HepG2 (cell line): ENCODE data around the gene OR13J1. TPM values are rescaled to one million over a fixed set of nuclear protein-coding genes. Genes with fewer than 3 reads are reported as not detected.

Source experiments
- CC2D1A ChIP-seq: sonication (generic); formaldehyde crosslinking; IDR thresholded peaks from 2 replicates; pipeline ENCODE4 v1.8.1; 2023; ENCODE audit warnings: mild to moderate bottlenecking, missing genetic modification reagents
- ELF1 ChIP-seq: sonication (generic); formaldehyde crosslinking; IDR thresholded peaks from 2 replicates; pipeline ENCODE4 v1.4.0; 2020; ENCODE audit warnings: missing genetic modification reagents
- HES4 ChIP-seq: sonication (generic); formaldehyde crosslinking; IDR thresholded peaks from 2 replicates; pipeline ENCODE4 v1.9.0; 2021; ENCODE audit warnings: mild to moderate bottlenecking, missing genetic modification reagents, borderline replicate concordance
- MXI1 ChIP-seq: IDR thresholded peaks from 3 replicates; pipeline ENCODE4 v1.6.1; 2012; ENCODE audit warnings: low read depth, low read length, inconsistent platforms, borderline replicate concordance
- SALL2 ChIP-seq: sonication (generic); formaldehyde crosslinking; IDR thresholded peaks from 2 replicates; pipeline ENCODE4 v1.8.1; 2023; ENCODE audit warnings: mild to moderate bottlenecking, missing genetic modification reagents, inconsistent platforms
- STAG1 ChIP-seq: sonication (generic); formaldehyde crosslinking; IDR thresholded peaks from 2 replicates; pipeline ENCODE4 v1.4.0; 2020; ENCODE audit warnings: missing genetic modification reagents
- TEAD2 ChIP-seq: sonication (generic); formaldehyde crosslinking; IDR thresholded peaks from 2 replicates; pipeline ENCODE4 v1.9.0; 2021; ENCODE audit warnings: missing genetic modification reagents
- YEATS4 ChIP-seq: sonication (generic); formaldehyde crosslinking; IDR thresholded peaks from 2 replicates; pipeline ENCODE4 v1.4.0; 2020; ENCODE audit warnings: missing genetic modification reagents, borderline replicate concordance
- ZFP82 ChIP-seq: sonication (generic); formaldehyde crosslinking; IDR thresholded peaks from 2 replicates; pipeline ENCODE4 v1.5.1; 2020; ENCODE audit warnings: mild to moderate bottlenecking, missing genetic modification reagents, borderline replicate concordance
- ZNF160 ChIP-seq: sonication (generic); formaldehyde crosslinking; IDR thresholded peaks from 2 replicates; pipeline ENCODE4 v1.8.0; 2022; ENCODE audit warnings: mild to moderate bottlenecking, inconsistent platforms, missing genetic modification reagents
- ZNF556 ChIP-seq: sonication (generic); formaldehyde crosslinking; IDR thresholded peaks from 2 replicates; pipeline ENCODE4 v1.4.0; 2020; ENCODE audit warnings: mild to moderate bottlenecking, missing genetic modification reagents, borderline replicate concordance
- ZNF720 ChIP-seq: sonication (generic); formaldehyde crosslinking; IDR thresholded peaks from 2 replicates; pipeline ENCODE4 v1.4.0; 2020; ENCODE audit warnings: missing genetic modification reagents
- polyA plus RNA-seq, 8 experiments: library from polyadenylated mRNA; depleted of rRNA in 3 of 8; stranded (reverse) in 7 of 8; unstranded in 1 of 8; fragments of >200 nt; fragmentation: Illumina TruSeq in 4 of 8; extraction: Trizol in 4 of 8; gene quantifications; 2 replicates each; pipeline versions ENCODE4 v1.2.1 to v1.2.3, GENCODE V29; 2011 to 2016; ENCODE audit warnings: low read depth in 4 of 8, missing spikeins in 1 of 8, mixed read lengths in 1 of 8; ENCODE audit not compliant: insufficient read depth in 1 of 8
- total RNA-seq, 5 experiments: library from RNA; depleted of rRNA; stranded (reverse); fragments of >200 nt; fragmentation: Illumina TruSeq; extraction: Trizol; gene quantifications; 2 replicates each; pipeline ENCODE4 v1.2.3, GENCODE V29; 2016; ENCODE audit warnings: low read depth in 1 of 5
- TF ChIP-seq, protein P1 (sequence below): sonication (generic); formaldehyde crosslinking; IDR thresholded peaks from 2 replicates; pipeline ENCODE4 v1.8.0; 2022; ENCODE audit warnings: missing genetic modification reagents, mild to moderate bottlenecking, inconsistent platforms, borderline replicate concordance
- TF ChIP-seq, protein P2 (sequence below): sonication (generic); formaldehyde crosslinking; IDR thresholded peaks from 2 replicates; pipeline ENCODE4 v1.4.0; 2020; ENCODE audit warnings: missing genetic modification reagents, borderline replicate concordance
- TF ChIP-seq, protein P3 (sequence below): IDR thresholded peaks from 2 replicates; pipeline ENCODE4 v1.6.1; 2016; ENCODE audit warnings: missing compliant biosample characterization, missing genetic modification reagents, borderline replicate concordance
- TF ChIP-seq, protein P4 (sequence below): sonication (generic); formaldehyde crosslinking; IDR thresholded peaks from 2 replicates; pipeline ENCODE4 v1.4.0; 2020; ENCODE audit warnings: missing genetic modification reagents
- TF ChIP-seq, protein P5 (sequence below): sonication (generic); formaldehyde crosslinking; IDR thresholded peaks from 2 replicates; pipeline ENCODE4 v1.4.0; 2020; ENCODE audit warnings: missing genetic modification reagents; ENCODE audit errors: not compliant biosample characterization
- TF ChIP-seq, protein P6 (sequence below): sonication (generic); formaldehyde crosslinking; IDR thresholded peaks from 2 replicates; pipeline ENCODE4 v1.4.0; 2020; ENCODE audit warnings: mild to moderate bottlenecking, missing genetic modification reagents
- TF ChIP-seq, protein P7 (sequence below): sonication (generic); formaldehyde crosslinking; IDR thresholded peaks from 2 replicates; pipeline ENCODE4 v1.4.0; 2020; ENCODE audit warnings: missing genetic modification reagents
- TF ChIP-seq, protein P8 (sequence below): IDR thresholded peaks from 2 replicates; pipeline ENCODE4 v1.6.1; 2012; ENCODE audit warnings: low read depth, low read length, improper control_type of control experiment

The OR13J1 gene
- total and polyA plus RNA-seq, 2 of the 13 experiments (the other 11 are each of a cell fraction or from before 2014, with no cell fraction given) = not detected

DNA sequence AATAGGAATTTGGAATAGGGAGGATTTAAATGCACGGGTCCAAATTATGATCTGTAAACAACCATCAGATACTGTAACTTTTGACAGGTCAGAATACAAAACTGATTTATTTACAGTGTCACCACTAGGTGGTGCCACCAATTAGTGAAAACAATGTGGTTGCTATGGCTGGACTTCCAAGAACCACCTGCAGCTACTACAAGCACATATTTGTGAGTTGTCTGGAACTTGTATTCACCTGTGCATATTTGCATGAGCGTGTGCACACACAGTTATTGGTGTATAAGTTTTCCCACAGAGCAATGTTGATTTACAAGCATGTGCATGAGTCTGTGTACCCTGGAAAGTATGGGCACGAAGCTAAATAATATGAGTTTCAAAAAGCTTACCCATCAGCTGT lies 32.8 kb upstream of the OR13J1 start (continued):
- TF ChIP-seq, protein P1, sequence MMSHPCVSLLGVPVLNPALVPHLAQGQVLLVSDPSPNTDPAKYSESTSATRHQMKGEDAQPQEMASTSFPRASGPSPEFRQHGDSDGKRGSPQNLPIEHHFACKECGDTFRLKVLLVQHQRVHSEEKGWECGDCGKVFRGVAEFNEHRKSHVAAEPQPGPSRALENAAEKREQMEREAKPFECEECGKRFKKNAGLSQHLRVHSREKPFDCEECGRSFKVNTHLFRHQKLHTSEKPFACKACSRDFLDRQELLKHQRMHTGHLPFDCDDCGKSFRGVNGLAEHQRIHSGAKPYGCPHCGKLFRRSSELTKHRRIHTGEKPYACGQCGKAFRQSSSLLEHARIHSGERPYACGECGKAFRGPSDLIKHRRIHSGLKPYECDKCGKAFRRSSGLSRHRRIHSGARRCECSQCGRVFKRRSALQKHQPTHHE = no peak
- TF ChIP-seq, protein P2, sequence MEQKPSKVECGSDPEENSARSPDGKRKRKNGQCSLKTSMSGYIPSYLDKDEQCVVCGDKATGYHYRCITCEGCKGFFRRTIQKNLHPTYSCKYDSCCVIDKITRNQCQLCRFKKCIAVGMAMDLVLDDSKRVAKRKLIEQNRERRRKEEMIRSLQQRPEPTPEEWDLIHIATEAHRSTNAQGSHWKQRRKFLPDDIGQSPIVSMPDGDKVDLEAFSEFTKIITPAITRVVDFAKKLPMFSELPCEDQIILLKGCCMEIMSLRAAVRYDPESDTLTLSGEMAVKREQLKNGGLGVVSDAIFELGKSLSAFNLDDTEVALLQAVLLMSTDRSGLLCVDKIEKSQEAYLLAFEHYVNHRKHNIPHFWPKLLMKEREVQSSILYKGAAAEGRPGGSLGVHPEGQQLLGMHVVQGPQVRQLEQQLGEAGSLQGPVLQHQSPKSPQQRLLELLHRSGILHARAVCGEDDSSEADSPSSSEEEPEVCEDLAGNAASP (CRISPR knock-in tag) = 0 out of 2 replicates have a peak, but pooled peaks have one; percentile 6
- TF ChIP-seq ZNF720 (CRISPR knock-in tag) (no peak), CC2D1A (CRISPR knock-in tag) (no peak), SALL2 (CRISPR knock-in tag) (no peak), ZNF556 (CRISPR knock-in tag) (no peak), STAG1 (peak; percentile 65), YEATS4 (CRISPR knock-in tag) (no peak), MXI1 (no peak), TEAD2 (CRISPR knock-in tag) (no peak), ZFP82 (CRISPR knock-in tag) (no peak), HES4 (no peak), ZNF160 (CRISPR knock-in tag) (no peak), ELF1 (CRISPR knock-in tag) (no peak)
- TF ChIP-seq, protein P3, sequence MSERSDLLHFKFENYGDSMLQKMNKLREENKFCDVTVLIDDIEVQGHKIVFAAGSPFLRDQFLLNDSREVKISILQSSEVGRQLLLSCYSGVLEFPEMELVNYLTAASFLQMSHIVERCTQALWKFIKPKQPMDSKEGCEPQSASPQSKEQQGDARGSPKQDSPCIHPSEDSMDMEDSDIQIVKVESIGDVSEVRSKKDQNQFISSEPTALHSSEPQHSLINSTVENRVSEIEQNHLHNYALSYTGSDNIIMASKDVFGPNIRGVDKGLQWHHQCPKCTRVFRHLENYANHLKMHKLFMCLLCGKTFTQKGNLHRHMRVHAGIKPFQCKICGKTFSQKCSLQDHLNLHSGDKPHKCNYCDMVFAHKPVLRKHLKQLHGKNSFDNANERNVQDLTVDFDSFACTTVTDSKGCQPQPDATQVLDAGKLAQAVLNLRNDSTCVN (CRISPR knock-in tag) = no peak
- TF ChIP-seq, protein P4, sequence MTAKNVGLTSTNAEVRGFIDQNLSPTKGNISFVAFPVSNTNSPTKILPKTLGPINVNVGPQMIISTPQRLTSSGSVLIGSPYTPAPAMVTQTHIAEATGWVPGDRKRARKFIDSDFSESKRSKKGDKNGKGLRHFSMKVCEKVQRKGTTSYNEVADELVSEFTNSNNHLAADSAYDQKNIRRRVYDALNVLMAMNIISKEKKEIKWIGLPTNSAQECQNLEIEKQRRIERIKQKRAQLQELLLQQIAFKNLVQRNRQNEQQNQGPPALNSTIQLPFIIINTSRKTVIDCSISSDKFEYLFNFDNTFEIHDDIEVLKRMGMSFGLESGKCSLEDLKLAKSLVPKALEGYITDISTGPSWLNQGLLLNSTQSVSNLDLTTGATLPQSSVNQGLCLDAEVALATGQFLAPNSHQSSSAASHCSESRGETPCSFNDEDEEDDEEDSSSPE (CRISPR knock-in tag) = no peak
- TF ChIP-seq, protein P5, sequence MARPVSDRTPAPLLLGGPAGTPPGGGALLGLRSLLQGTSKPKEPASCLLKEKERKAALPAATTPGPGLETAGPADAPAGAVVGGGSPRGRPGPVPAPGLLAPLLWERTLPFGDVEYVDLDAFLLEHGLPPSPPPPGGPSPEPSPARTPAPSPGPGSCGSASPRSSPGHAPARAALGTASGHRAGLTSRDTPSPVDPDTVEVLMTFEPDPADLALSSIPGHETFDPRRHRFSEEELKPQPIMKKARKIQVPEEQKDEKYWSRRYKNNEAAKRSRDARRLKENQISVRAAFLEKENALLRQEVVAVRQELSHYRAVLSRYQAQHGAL = no peak
- TF ChIP-seq, protein P6, sequence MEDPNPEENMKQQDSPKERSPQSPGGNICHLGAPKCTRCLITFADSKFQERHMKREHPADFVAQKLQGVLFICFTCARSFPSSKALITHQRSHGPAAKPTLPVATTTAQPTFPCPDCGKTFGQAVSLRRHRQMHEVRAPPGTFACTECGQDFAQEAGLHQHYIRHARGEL (CRISPR knock-in tag) = no peak
- TF ChIP-seq, protein P7, sequence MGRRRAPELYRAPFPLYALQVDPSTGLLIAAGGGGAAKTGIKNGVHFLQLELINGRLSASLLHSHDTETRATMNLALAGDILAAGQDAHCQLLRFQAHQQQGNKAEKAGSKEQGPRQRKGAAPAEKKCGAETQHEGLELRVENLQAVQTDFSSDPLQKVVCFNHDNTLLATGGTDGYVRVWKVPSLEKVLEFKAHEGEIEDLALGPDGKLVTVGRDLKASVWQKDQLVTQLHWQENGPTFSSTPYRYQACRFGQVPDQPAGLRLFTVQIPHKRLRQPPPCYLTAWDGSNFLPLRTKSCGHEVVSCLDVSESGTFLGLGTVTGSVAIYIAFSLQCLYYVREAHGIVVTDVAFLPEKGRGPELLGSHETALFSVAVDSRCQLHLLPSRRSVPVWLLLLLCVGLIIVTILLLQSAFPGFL (CRISPR knock-in tag) = no peak
- TF ChIP-seq, protein P8, sequence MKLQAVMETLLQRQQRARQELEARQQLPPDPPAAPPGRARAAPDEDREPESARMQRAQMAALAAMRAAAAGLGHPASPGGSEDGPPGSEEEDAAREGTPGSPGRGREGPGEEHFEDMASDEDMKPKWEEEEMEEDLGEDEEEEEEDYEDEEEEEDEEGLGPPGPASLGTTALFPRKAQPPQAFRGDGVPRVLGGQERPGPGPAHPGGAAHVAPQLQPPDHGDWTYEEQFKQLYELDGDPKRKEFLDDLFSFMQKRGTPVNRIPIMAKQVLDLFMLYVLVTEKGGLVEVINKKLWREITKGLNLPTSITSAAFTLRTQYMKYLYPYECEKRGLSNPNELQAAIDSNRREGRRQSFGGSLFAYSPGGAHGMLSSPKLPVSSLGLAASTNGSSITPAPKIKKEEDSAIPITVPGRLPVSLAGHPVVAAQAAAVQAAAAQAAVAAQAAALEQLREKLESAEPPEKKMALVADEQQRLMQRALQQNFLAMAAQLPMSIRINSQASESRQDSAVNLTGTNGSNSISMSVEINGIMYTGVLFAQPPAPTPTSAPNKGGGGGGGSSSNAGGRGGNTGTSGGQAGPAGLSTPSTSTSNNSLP = peak; percentile 76
